OCI-LY1 (cell line): ENCODE data around the gene HBG1.

ENCODE experiments used
- CTCF ChIP-seq: fragments of 200-600 bp; sonication (generic), shearing (Covaris generic); IDR thresholded peaks from 2 replicates; pipeline ENCODE4 v1.5.1; 2017; ENCODE audit warnings: mild to moderate bottlenecking, antibody characterized with exemption, low read length, moderate library complexity, mixed read lengths
- EZH2 ChIP-seq: fragments of 200-600 bp; sonication (generic), shearing (Covaris generic); IDR thresholded peaks from 2 replicates; pipeline ENCODE4 v1.8.0; 2017; ENCODE audit warnings: borderline replicate concordance, mixed run types, mild to moderate bottlenecking, antibody characterized with exemption, low read length, moderate library complexity, mixed read lengths

GRCh38 chr11:5265832-5266231 lies 16.2 kb upstream of the HBG1 start:
- TF ChIP-seq CTCF (no peak), EZH2 (no peak)
